Ovary (tissue), 9 donors: ENCODE measurements around the gene SLC5A2. TPM values are rescaled to one million over a fixed set of nuclear protein-coding genes. Genes with fewer than 3 reads are reported as not detected.

Experiments used
- DNase-seq, 5 donors: peaks; one replicate each; pipeline ENCODE4 v3.0.0-alpha.2; 2019 to 2020
- H3K27ac ChIP-seq, 2 donors: fragments of 200-600 bp; one replicate each; pipeline versions ENCODE4 v1.5.1 to v1.8.0; 2019 to 2022
- H3K27me3 ChIP-seq: fragments of 200-600 bp; one replicate; pipeline ENCODE4 v1.8.0; 2022
- H3K36me3 ChIP-seq: fragments of 200-600 bp; sonication (generic); one replicate; pipeline ENCODE4 v1.5.1; 2019
- H3K4me1 ChIP-seq: one replicate; pipeline ENCODE4 v1.8.1; 2013; ENCODE audit warnings: mild to moderate bottlenecking, moderate library complexity; ENCODE audit not compliant: insufficient read depth
- H3K4me3 ChIP-seq: fragments of 200-600 bp; sonication (generic); one replicate; pipeline ENCODE4 v1.5.1; 2017
- H3K9me3 ChIP-seq, 2 donors: fragments of 200-600 bp in 1 of 2; sonication (generic) in 1 of 2; one replicate each; pipeline versions ENCODE4 v1.5.1 to v1.8.1; 2013 to 2019; ENCODE audit warnings: mild to moderate bottlenecking in 1 of 2, moderate library complexity in 1 of 2
- CTCF ChIP-seq, 3 donors: fragments of 450-650 bp in 2 of 3; fragments of 200-600 bp in 1 of 3; IDR thresholded peaks; one replicate each; pipeline versions ENCODE4 v1.5.1 to v1.8.0; 2016 to 2022; ENCODE audit warnings: antibody characterized with exemption in 3 of 3, mild to moderate bottlenecking in 1 of 3
- EP300 ChIP-seq: sonication (generic); formaldehyde crosslinking; IDR thresholded peaks from one replicate; pipeline ENCODE4 v1.6.1; 2017; ENCODE audit warnings: antibody characterized with exemption
- POLR2A ChIP-seq: fragments of 450-650 bp; IDR thresholded peaks from one replicate; pipeline ENCODE4 v1.6.1; 2017; ENCODE audit warnings: antibody characterized with exemption, mild to moderate bottlenecking, moderate library complexity
- WGBS, 3 donors: extraction: QIAGEN DNeasy Blood & Tissue Kit in 1 of 3; methylation state at CpG; one replicate each; pipeline versions ENCODE4 v1.1.5 to v1.1.7; 2013 to 2017; 5-methylcytosine and 5-hydroxymethylcytosine counted together
- intact Hi-C, 4 donors: fragments of 100-400 bp; cut with DNase I; formaldehyde crosslinking; loops; one replicate each; pipeline versions ENCODE4 v1.11.0 to v1.15.1; 2022 to 2023
- polyA plus RNA-seq, 2 donors: library from polyadenylated mRNA; stranded (reverse); fragments of 200-250 nt in 1 of 2; fragments of 350-450 nt in 1 of 2; fragmentation: Illumina TruSeq in 1 of 2; extraction: RNeasy Lipid Tissue Mini Kit (QIAGEN cat#74804) in 1 of 2; gene quantifications; one replicate each; pipeline ENCODE4 v1.2.3, GENCODE V29; 2013 to 2014
- total RNA-seq, 7 donors: library from RNA; depleted of rRNA in 2 of 7; stranded (reverse); fragments of >200 nt in 2 of 7; fragmentation: NEBNext Ultra II Directional in 3 of 7; extraction: Animal tissue kit (Norgen Biotek cat#: 25700) in 3 of 7; gene quantifications; one replicate each; pipeline versions ENCODE4 v1.1.0 to v1.2.4, GENCODE V29; 2016 to 2023
- donor health status: DM: no; HTN: no; CAD: no; lungs with moderate emphysema.
- donor health status: DM: no; HTN: no; CAD: no.
- donor health status: Bipolar disorder and iron deficiency.
- donor health status: DM: yes; HTN: yes; CAD: no.
- donor health status: DM: no; HTN: no; CAD: no.
- donor health status: DM: yes; HTN: yes; CAD: no.

Gene SLC5A2
- total and polyA plus RNA-seq, 9 donors = 0.13 to 1.7 (median 0.40) TPM; not detected in 1

GRCh38 chr16:31466381-31466841 lies 16.5 kb upstream of the SLC5A2 start:
- Histone ChIP-seq H3K27ac (no peak overlapping the region), H3K9me3 (no peaks in the 10 kb centered on the region), H3K4me3 (no peak overlapping the region), H3K27me3 (no peaks in the 10 kb centered on the region), H3K4me1 (peaks cover 4% of the 10 kb centered on the region), H3K36me3 (no peaks in the 10 kb centered on the region)
- TF ChIP-seq EP300 = no peak
- no peak for TF ChIP-seq CTCF (IDR thresholded peaks at IDR 0.05)
- intact Hi-C loops = no loop called here
- peak in 2 of 5 donors; percentile 21 to 34 for DNase-seq
- 89 to 94% (median 90%) methylated on average over 18 of the region's 18 CpGs for WGBS, 3 donors

- H3K27ac ChIP-seq = no peak overlapping the region
- no peaks in the 10 kb centered on the region for H3K27me3 ChIP-seq
- intact Hi-C loops = no loop called here
- H3K9me3 ChIP-seq = no peaks in the 10 kb centered on the region
- no peak for TF ChIP-seq POLR2A
- TF ChIP-seq CTCF (IDR thresholded peaks at IDR 0.05) = no peak
- no peak for TF ChIP-seq EP300
- DNase-seq = peak in 2 of 5 donors; percentile 5
- peaks cover 6% of the 10 kb centered on the region for H3K4me1 ChIP-seq
- 79 to 82% (median 80%) methylated on average over 5 of the region's 5 CpGs for WGBS, 3 donors
- no peaks in the 10 kb centered on the region for H3K36me3 ChIP-seq
- H3K4me3 ChIP-seq = no peak overlapping the region
Measured at GRCh38 chr16:31467151-31467773, 15.7 kb upstream of the SLC5A2 start.

- no peak for TF ChIP-seq CTCF (IDR thresholded peaks at IDR 0.05)
- no peak for TF ChIP-seq EP300
- TF ChIP-seq POLR2A = no peak
- Histone ChIP-seq H3K4me3 (no peak overlapping the region), H3K27me3 (no peaks in the 10 kb centered on the region), H3K9me3 (no peaks in the 10 kb centered on the region), H3K27ac (no peak overlapping the region), H3K36me3 (no peaks in the 10 kb centered on the region), H3K4me1 (peaks cover 6% of the 10 kb centered on the region)
- intact Hi-C loops = no loop called here
- DNase-seq = no peak
- 85 to 96% (median 95%) methylated on average over 5 of the region's 5 CpGs for WGBS, 3 donors
Measured at GRCh38 chr16:31467858-31468257, 15.1 kb upstream of the SLC5A2 start.

- WGBS, 3 donors = 78 to 81% (median 80%) methylated on average over 3 of the region's 3 CpGs
- intact Hi-C loops = no loop called here
- Histone ChIP-seq H3K27me3 (no peaks in the 10 kb centered on the region), H3K4me1 (peaks cover 6% of the 10 kb centered on the region), H3K27ac (peak overlapping the region in 1 of 2 donors; percentile 87), H3K36me3 (no peaks in the 10 kb centered on the region), H3K9me3 (no peaks in the 10 kb centered on the region), H3K4me3 (no peak overlapping the region)
- no peak for DNase-seq
- TF ChIP-seq EP300 (no peak), POLR2A (no peak), CTCF (IDR thresholded peaks at IDR 0.05) (no peak)
Measured at GRCh38 chr16:31470615-31471014, 12.3 kb upstream of the SLC5A2 start.
